GM19035 (cell line): ENCODE results near the gene GPC5.

Source experiments
- ATAC-seq: cut with Tn5 transposase; IDR thresholded peaks from one replicate; pipeline ENCODE4 v1.9.1; 2021; ENCODE audit not compliant: unreplicated experiment

Gene GPC5

DNA sequence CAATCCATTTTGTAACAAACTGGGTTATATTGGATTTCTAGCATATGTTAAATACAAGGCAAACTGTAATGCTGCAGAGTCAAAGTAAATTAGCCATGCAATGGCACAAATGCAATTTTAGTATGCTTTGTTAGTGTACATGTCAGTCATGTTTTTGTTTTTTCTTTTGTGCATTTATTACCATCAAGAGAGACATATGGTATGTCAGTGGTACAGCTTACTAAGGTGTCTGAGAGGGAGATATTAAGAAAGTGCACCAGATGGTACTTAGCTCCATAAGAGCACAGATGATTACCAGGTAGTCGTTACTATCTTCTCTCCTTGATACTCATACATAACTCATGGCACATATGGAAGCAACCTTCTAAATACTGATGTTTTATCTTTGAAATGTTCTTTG is 550.3 kb downstream of the GPC5 start:
- ATAC-seq = no peak

- ATAC-seq = no peak
These were observed 552.4 kb downstream of the GPC5 start for GRCh38 chr13:91950803-91951202.

DNA sequence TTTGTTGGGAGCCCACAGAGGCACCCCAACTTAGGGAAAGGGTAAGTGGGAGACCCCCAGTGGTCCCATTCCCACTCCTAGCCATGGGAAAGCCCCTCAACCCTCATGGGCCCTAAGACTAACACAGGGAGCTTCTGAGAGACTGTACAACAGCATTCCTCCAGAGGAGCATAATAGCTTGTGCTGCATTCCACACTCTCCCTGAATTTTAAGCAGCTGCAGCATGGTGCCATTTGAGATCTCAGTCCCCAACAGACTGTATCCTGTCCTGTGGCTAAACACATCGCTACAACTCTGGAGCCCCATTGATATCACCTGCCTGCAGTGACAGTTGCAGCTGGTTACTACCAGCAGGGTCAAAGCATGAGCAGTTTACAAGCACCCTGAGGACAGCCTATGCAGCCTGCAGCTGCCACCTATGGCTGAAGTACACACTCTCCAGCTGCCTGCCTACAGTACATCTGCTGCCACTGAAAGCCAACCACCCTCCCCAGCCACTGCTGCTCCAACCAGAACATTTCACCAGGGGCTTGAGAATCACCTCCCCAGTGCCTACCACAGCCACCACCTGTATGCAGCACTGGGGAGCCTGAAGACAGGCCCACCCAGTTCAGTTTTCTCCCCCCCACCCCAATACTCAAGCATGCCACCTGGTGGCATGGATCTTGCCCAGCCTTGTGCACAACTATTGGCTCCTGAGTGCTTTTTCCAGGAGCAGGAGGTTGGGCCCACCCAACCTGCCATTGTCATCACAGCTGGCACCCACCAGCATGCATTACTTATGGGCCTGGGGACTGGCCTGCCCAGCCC is 557.3 kb downstream of the GPC5 start:
- ATAC-seq = no peak

DNA sequence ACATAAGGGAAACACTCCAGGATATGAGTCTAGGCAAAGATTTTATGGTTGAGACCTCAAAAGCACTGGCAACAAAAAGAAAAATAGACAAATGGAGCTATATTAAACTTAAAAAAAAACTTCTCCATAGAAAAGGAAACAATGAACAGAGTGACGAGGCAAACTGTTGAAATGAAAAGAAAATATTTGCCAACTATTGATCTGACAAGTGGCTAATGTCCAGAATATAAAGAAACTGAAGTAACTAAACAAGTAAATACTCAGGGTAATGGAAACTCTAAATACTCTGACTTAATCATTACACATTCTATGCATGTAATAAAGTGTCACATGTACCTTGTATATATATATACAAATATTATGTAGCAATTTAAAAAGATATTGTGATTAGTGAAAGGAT is 562.5 kb downstream of the GPC5 start:
- no peak for ATAC-seq

- no peak for ATAC-seq
These were observed 564.5 kb downstream of the GPC5 start for GRCh38 chr13:91962946-91963345.

DNA sequence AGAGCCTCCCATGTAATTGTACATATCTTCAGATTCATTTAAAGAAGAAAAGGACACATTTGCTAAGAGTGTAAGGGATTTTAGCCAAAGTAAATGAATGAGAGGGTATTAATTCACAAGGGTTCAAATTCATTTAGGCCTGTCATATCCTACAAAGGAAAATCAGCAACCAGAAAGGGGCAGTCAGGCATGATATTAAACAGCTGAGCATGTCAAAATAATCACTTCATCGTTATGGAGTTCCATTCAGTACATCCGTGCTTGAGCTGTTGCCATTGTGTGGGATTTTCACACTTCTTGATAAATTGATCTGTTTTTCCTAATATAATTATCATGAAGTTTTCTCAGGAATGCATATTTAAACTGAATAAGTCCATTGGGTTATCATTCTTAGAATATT is 567.1 kb downstream of the GPC5 start:
- no peak for ATAC-seq

DNA sequence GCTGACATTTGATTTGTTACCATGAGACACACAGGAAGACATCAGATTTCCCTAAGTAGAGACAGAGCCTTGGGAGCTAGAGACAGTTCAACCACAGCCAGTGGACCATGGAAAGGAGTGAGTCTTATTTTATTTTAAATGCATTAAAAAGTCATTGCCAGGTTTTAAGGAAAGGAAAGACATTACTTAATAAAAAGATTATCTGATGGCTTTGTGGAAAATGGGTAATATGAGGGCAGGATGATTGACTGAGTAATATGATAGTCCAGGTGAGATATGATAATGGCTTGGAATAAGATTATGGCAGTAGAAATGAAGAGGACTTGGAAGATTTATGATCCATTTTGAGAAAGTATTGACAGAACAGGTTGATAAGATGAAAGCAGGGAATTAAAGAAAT is 580.1 kb downstream of the GPC5 start:
- ATAC-seq = no peak

DNA sequence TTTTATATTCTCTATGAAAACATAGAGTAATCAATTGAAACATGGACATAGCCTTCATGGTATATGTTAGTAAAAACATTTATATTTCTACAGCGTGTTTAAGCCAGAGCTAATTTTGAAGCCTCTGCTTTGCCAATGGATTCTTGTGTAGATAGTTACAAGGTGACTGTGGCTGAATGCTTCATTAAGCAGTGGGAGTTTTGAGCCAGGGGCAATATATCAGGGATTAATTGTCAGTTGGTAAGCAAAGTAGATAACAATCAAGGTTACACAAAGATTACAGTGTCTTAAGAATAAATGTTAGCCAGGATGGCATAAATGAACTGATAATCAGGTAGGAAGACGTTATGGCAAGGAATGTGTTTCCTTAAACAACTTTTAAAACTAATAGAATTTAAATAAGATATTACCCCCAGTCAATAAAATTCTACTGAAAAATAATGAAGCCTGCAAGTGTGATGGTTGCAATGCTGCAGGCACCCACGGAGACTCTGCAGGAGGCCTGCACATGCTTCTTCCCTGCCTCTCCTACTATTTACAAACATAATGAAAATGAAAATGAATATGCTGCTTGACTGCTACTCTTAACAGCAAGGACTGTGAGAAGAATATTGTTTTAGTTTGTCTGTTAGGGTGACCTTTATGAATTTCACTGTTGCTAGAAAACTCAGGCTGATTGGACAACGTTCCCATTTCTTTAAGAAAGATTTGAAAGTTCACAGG is 588.5 kb downstream of the GPC5 start:
- no peak for ATAC-seq

GRCh38 chr13:91988331-91988730 is 589.9 kb downstream of the GPC5 start:
- no peak for ATAC-seq

DNA sequence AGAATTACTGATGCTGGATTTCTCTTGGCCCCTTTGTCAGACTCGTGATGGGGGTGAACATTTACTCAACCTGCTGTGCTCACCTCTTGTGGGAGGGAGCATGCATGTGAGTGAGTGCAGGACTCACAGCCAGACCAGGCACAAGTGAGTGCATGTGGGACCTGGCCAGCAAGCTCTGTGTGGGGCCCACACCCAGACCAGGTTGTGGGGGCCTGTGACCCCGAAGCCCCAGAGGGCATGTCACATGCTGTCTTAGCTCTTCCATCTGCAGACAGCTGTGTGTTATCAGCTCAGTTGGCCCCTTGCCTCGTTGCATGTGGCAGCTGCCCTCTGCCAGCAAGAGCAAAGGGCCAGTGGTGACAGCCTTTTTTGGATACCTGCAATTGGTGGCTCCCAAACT is 614.4 kb downstream of the GPC5 start:
- ATAC-seq = no peak

GRCh38 chr13:92017737-92018136 is 619.3 kb downstream of the GPC5 start:
- no peak for ATAC-seq

DNA sequence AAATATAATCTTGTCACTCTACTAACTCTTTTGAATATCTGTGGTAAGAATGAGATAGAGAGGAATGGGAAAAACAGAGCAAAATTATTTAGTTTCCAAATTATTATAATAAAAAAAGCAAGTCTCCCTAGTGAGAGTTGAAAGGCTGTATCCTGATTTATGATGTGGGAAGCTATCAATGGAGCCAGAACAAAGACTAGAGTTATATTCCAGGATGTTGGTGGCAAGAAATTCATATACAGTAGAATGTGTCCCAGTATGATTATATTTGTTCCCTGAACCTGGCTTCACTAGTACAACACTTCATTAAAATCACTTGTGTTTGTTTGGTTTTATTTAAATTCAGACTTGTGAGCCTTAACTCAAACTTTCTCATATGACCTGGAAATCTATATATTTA is 630.3 kb downstream of the GPC5 start:
- ATAC-seq = no peak

DNA sequence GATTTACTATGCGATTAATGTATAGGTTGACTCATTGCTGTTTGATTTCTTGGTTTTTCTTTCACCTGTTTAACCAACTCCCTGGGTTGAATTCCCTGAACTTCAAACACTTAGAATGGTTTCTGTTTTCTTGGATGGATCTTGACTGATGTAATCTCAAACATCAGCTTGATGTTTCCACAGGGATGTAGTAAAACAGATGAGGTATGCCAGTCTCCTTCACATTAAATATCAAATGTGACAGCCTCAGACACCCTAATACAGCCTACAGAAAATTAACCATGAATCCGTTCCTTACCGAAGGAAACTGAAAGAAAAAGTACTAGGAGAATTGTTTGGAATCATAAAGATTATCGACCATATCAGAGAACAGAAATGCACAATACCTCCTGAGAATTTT is 631.2 kb downstream of the GPC5 start:
- ATAC-seq = no peak

- ATAC-seq = no peak
These were observed 640.5 kb downstream of the GPC5 start for GRCh38 chr13:92038905-92039304.

DNA sequence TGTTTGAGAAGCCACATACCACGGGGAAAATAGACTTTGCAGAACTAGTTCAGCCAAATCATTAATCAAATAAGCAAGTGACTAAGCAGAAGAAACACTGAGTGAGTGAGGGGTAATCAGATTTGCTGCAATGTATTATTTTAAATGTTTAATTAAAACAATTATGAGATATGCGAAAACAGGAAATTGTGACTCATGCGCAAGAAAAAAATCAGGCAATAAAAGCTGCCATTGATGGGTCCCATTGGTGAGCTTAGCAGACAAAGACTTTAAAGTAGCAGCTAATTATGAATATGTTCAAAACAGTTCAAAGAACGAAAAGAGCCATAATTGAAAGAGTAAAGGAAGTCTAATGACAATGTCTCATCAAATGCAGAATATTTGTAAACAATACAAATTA is 644.1 kb downstream of the GPC5 start:
- no peak for ATAC-seq

- ATAC-seq = no peak
These were observed 645.9 kb downstream of the GPC5 start for GRCh38 chr13:92044351-92044750.

DNA sequence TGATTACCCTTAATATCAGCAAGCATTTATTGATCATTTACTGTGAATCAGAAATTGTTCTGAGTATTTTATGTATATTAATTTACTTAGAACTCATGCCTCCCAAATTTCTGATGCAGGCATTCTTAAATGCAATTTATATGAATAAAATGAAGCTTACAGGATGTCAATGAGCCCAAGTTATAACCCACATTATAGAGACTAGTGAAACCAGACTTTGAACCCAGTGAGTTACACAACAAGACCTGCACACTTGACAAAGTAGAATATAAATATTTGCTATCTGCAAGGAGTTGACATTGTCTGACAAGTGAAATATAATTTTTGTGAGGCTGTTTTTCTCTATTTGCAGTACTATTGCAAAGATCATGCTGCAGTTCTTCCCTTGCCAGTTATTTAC is 656.0 kb downstream of the GPC5 start:
- no peak for ATAC-seq

DNA sequence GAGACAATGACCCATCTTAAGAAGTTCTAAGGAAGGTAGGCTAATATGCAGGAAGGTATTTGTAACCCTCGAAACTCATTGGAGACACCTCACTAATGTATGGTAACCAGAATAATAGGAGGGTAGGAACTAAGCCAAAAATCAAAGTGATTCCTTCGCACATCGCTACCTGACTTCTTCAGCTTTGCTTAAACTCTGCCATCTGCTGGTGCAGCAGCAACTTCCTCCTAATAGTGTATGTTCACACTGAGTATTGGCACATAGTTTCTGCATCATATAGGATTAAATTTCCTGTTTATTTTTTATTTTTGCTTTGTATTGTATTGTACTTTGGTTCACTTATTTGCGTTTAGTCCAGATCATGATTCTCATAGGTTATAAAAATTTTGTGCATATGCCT is 676.2 kb downstream of the GPC5 start:
- no peak for ATAC-seq

DNA sequence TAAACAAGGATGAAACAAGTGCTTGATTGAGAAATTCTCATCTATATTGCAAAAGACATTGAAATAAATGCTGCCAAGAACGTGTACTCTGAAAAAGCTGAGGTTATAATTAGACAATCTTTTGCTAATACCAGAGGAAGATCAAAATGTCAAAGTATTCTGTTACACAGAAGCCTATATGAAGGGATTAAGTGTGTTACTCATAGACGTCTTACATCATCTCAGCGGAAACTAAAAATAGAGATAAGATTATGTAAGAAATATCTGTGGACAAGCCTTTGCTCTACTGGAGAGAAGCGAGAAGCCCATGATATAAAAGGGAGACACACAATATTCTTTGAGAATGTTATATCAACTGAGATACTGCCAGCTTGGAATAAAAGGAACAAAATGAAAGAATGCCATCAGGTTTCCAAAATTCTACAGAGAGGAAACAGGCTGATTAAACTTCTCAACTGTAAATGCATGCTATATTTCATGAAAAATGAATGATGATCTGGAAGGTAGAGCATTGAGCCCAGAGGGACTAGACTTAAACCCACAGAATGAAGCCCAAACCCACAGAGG is 699.0 kb downstream of the GPC5 start:
- ATAC-seq = no peak

GRCh38 chr13:92101801-92102200 is 703.4 kb downstream of the GPC5 start:
- ATAC-seq = no peak

DNA sequence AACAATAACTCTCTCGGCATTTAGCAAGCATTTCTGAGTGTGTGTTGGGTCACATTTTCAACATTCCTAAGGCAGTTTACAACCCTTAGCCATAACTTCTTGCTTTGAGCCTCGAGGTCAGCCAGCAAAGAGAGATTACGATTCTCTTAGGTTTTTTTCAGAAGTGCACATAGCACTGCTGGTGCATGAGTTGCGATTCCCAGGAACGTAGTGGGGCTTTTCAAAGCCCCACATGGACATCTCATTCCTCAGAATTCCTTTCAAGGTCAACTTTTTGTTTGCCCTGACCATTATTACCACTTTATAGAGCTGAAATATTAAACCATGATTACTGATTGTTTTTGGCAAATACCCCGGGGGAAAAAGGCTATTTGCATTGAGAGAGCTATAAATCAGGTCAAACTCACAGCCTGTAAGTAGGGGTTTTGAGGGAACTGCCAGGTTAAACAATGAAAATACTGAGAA is 705.3 kb downstream of the GPC5 start:
- ATAC-seq = no peak

DNA sequence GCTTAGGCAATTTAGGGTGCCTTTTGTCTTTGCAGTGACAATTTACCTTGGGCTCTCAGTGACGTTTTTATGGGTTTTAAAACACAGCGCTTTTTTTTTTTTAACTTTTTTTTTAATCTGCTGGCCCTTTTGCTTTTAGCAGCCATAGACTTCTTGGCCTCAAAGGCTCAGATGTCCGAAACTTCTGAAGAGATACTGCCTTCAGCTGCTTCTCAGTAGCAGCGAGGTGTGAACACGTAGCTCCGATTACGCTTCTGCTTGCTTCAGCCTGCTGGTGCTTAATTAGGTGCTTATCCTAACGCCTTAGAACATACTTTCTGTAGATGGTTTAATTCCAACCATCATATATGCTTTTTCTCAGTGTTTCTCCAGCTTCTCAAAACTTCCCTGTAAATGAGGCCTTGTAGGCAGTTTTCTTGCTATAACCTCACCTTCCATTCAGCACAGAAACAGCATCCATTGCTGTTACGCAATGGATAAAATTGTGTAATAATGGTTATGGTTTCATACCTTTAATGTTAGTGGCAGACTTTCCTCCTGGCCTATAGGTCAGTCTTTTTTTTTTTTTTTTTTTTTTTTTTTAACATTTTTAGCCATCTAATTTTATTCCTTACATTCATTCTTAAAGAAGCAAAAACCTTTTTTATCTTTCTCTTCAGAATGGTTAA is 723.9 kb downstream of the GPC5 start:
- no peak for ATAC-seq
